Adipocyte (in vitro differentiated cells): ENCODE data around the gene AFG3L2.

Experiments
- DNase-seq: peaks from one replicate; pipeline ENCODE4 v3.0.0-alpha.2; 2015; ENCODE audit warnings: low read depth
- H3K27me3 ChIP-seq: replicated peaks from 2 replicates; pipeline ENCODE4 v1.7.0; 2013; ENCODE audit warnings: mild to moderate bottlenecking, low read length, moderate library complexity; ENCODE audit not compliant: control insufficient read depth, insufficient read depth
- H3K36me3 ChIP-seq: 2 replicates; pipeline ENCODE4 v1.7.0; 2013; ENCODE audit warnings: low read length, mild to moderate bottlenecking, moderate library complexity; ENCODE audit not compliant: control insufficient read depth, insufficient read depth, severe bottlenecking
- H3K4me1 ChIP-seq: 2 replicates; pipeline ENCODE4 v1.7.0; 2013; ENCODE audit warnings: mild to moderate bottlenecking, low read length, moderate library complexity; ENCODE audit not compliant: control insufficient read depth, insufficient read depth
- H3K4me3 ChIP-seq: 2 replicates; pipeline ENCODE4 v1.7.0; 2013; ENCODE audit warnings: mild to moderate bottlenecking, low read length, moderate library complexity
- H3K9ac ChIP-seq: 2 replicates; pipeline ENCODE4 v1.7.0; 2013; ENCODE audit warnings: mild to moderate bottlenecking, low read length, moderate library complexity
- H3K9me3 ChIP-seq: 2 replicates; pipeline ENCODE4 v1.7.0; 2013; ENCODE audit warnings: mild to moderate bottlenecking, low read length, moderate library complexity; ENCODE audit not compliant: control insufficient read depth

The AFG3L2 gene

GRCh38 chr18:12308386-12309100 is 68.5 kb downstream of the AFG3L2 start:
- Histone ChIP-seq H3K9me3 (peaks cover 9% of the 10 kb centered on the region), H3K4me1 (peaks cover 47% of the 10 kb centered on the region), H3K9ac (peak overlapping the region; percentile 98), H3K4me3 (peak overlapping the region; percentile 97), H3K36me3 (peaks cover 31% of the 10 kb centered on the region), H3K27me3 (no peaks in the 10 kb centered on the region)
- DNase-seq: peak; percentile 97

GRCh38 chr18:12307701-12308385 is 69.2 kb downstream of the AFG3L2 start, which contains the start of gene TUBB6:
TUBB6 (plus strand) TSS chr18:12308241; CDS start chr18:12308293, 52 bp downstream.
- H3K4me1 ChIP-seq: peaks cover 40% of the 10 kb centered on the region
- DNase-seq: peak; percentile 91
- no peaks in the 10 kb centered on the region for H3K27me3 ChIP-seq
- H3K9me3 ChIP-seq: peaks cover 9% of the 10 kb centered on the region
- peak within 1 kb of the TSS; percentile 98 for H3K9ac ChIP-seq
- H3K36me3 ChIP-seq: peaks cover 24% of the 10 kb centered on the region
- H3K4me3 ChIP-seq: peak within 1 kb of the TSS; percentile 97

DNA sequence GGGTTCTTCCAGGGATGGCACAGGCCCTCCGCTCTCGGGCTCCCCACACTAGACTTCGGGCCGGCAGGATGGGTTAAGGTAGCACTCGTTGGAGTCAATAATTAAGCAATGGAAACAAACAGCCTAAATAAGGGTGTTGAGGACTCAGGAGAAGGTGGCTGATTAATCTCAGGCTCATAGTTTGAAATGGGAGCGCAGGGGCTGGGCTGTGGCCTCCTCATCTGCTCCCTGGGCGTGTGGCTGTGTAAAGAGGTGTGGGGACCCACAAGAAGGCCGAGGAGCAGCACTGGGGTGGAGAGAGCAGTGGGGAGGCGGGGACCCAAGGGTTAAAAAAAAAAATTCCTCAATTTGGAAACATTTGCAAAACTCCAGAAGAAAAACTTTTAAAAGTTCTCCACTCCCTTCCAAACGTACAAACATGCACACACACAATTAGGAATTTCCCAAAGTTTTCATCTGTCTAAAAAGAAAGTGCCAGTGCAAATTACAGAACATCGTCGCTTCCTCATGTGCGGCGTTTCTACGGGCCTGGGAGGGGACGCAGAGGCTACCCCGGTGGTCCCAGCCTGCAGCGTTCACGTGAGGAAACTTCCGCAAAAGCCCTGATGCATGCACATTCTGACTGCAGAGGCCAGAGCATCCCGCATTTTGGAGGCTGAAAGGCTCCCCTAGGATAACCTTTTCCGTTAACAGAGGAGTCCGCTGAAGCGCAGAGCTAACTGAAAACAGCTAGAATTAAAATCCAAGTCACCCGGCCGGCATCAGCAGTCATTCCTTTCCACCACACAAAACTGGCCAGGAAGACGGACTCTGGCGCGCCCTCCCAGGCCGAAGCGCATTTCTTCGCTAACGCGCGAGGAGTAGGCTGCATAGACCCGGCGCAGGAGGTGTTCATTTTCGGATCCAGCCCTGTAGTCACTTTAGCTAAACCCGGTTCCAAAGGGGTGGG is 70.0 kb downstream of the AFG3L2 start:
- Histone ChIP-seq H3K9ac (peak overlapping the region; percentile 94), H3K36me3 (peaks cover 17% of the 10 kb centered on the region), H3K9me3 (peaks cover 4% of the 10 kb centered on the region), H3K4me3 (peak overlapping the region; percentile 97), H3K4me1 (peaks cover 33% of the 10 kb centered on the region), H3K27me3 (no peaks in the 10 kb centered on the region)
- DNase-seq: peak; percentile 90

DNA sequence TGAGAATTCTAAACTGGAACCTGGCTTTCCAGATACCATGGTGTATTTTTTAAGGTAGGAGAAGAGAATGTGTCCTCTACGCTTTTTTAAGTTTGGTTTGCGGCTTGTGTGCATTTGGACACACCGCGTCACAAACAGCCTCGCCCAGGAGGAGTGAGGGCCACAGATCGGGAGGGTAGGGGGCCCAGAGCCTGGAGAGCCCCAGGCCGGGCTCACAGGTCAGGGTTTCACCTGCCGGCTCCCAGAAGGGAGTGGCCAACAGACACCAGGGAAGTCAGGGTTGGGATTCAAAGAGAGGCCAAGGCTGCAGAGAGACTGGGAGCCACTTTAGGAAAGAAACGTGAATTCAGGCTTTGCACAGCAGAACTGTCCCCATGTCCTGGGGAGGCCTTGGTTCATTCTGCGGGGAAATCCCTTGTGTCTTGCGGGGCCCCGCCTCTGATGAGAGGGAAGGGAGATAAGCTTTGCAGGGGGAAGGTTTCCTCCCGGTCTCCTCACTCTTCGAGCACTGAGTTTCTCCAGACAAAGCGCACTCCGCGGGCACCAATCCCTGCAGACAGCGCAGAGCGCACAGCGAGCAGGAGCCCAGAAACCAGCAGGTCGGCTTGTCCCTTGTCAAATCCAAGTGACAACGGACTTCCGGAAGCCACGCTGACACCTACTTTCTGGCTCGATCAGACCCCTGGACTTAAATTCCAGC is 70.9 kb downstream of the AFG3L2 start:
- Histone ChIP-seq H3K36me3 (peaks cover 8% of the 10 kb centered on the region), H3K4me3 (peak overlapping the region; percentile 97), H3K4me1 (peaks cover 28% of the 10 kb centered on the region), H3K9ac (peak overlapping the region; percentile 94), H3K9me3 (no peaks in the 10 kb centered on the region), H3K27me3 (no peaks in the 10 kb centered on the region)
- no peak for DNase-seq

DNA sequence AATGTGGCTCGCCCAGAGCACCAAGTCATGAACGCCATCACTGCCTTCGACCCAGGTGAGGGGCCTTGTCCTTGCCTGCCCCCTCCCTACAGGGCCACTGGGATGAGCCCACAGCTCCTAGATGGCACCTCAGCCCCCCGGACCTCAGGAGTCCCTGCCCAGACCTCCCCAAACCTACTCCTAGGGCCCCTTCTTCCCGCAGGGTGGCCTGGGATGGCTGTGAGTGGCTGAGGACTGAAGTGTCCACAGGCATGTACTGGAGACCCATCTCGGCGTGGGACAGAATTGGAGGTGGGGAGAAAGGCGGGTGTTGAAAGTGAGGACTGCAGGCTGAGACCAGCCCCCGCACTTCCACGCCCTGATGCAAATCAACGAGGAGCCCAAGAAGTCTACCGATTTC is 71.8 kb downstream of the AFG3L2 start:
- Histone ChIP-seq H3K9ac (no peak overlapping the region), H3K36me3 (no peaks in the 10 kb centered on the region), H3K27me3 (no peaks in the 10 kb centered on the region), H3K9me3 (no peaks in the 10 kb centered on the region), H3K4me3 (no peak overlapping the region), H3K4me1 (peaks cover 20% of the 10 kb centered on the region)
- DNase-seq: no peak

DNA sequence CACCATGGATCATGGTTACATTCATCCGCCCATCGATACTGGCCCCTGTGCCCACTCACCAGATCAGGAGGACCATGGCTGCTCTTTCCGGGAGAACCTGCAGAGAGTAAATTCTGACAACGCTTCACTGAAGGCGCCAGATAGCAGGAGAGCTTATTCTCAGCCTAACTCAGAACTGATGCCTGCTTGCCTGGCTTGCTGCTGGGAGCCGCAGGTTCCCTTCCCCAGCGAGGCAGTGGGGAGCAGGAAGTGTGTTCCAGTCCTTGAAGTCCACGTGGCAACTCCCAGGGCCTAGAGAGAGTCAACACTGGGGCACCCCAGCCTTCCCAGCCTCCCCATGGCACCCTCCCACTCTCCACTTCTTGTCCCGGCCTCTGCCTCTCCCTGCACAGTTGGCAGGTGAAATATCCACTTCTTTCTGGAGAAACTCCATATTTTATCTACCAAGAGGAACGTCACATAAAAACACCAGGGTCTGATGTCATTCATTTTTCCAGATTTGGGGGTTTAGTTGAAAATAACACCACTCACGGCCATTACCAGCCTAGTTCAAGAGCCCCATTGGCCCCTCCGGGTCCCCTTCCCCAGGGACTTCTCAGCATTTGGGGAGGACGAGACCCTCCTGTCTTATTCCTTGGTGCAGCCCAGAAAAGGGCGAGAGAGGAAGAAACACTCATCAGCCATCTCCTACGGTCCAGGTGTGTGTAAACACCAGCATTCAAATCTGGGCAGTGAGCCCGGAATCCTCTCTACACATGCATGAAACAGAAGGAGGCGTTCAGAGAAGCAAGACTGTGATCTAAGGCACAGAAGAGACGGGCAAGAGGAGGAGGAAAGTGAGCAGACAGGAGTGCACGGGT is 72.4 kb downstream of the AFG3L2 start:
- Histone ChIP-seq H3K9me3 (no peaks in the 10 kb centered on the region), H3K27me3 (no peaks in the 10 kb centered on the region), H3K36me3 (no peaks in the 10 kb centered on the region), H3K4me3 (no peak overlapping the region), H3K9ac (no peak overlapping the region), H3K4me1 (peaks cover 15% of the 10 kb centered on the region)
- DNase-seq: no peak

GRCh38 chr18:12302391-12303147 is 74.5 kb downstream of the AFG3L2 start:
- DNase-seq: no peak
- no peaks in the 10 kb centered on the region for H3K36me3 ChIP-seq

GRCh38 chr18:12301263-12302005 is 75.6 kb downstream of the AFG3L2 start:
- Histone ChIP-seq H3K4me3 (no peak overlapping the region), H3K36me3 (no peaks in the 10 kb centered on the region), H3K4me1 (peaks cover 6% of the 10 kb centered on the region), H3K9ac (no peak overlapping the region), H3K9me3 (peaks cover 3% of the 10 kb centered on the region), H3K27me3 (no peaks in the 10 kb centered on the region)
- no peak for DNase-seq

More at GRCh38 chr18:12302391-12303147, 74.5 kb downstream of the AFG3L2 start:
- Histone ChIP-seq H3K4me3 (no peak overlapping the region), H3K9me3 (peaks cover 3% of the 10 kb centered on the region), H3K4me1 (peaks cover 13% of the 10 kb centered on the region), H3K27me3 (no peaks in the 10 kb centered on the region), H3K9ac (no peak overlapping the region)

DNA sequence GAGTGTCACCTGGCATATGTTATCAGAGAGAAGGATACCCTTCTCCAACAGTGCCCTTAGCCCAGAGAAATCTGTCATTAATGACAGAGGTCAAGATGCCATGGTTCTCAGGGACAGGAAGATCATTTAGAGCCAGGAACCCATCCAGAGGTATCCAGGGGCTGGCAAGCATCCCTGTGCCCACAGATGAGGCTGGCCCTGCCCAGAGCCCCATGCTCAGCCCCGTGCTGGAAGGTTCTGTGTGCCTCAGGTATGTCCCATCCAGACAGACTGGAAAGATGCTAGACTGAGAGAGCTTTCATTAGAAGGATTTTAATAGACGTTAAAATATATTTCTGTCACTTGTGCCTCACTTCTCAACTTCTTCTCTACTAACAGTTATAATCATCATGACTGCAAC is 77.2 kb downstream of the AFG3L2 start:
- Histone ChIP-seq H3K36me3 (no peaks in the 10 kb centered on the region), H3K4me1 (no peaks in the 10 kb centered on the region), H3K9me3 (peaks cover 3% of the 10 kb centered on the region), H3K27me3 (no peaks in the 10 kb centered on the region), H3K4me3 (no peak overlapping the region), H3K9ac (no peak overlapping the region)
- no peak for DNase-seq
